Measurements from ENCODE around the gene STEAP3. TPM values are rescaled to one million over a fixed set of nuclear protein-coding genes. Genes with fewer than 3 reads are reported as not detected.

STEAP3 gene
- total RNA-seq, 1 experiment from 2014 or later, result 15.4 TPM

- Histone ChIP-seq H3K4me1 (ENCODE audit: insufficient read depth, low read length) (peaks cover 2% of the 10 kb centered on the region), H3K14ac (ENCODE audit: insufficient read depth, low read length) (no peak overlapping the region), H2BK120ac (ENCODE audit: low read depth, low read length, poor library complexity, severe bottlenecking) (no peak overlapping the region), H3K23me2 (ENCODE audit: insufficient read length, low read depth, low read length, poor library complexity, severe bottlenecking) (no peaks in the 10 kb centered on the region), H3K79me2 (ENCODE audit: insufficient read depth, low read length) (no peaks in the 10 kb centered on the region), H3K9me3 (ENCODE audit: control insufficient read depth, low read depth, low read length) (no peaks in the 10 kb centered on the region), H4K8ac (replicated peaks; ENCODE audit: insufficient read length, low read depth, low read length) (no peak overlapping the region), H3K18ac (ENCODE audit: insufficient read length, low read depth, low read length) (no peak overlapping the region), H3K4ac (ENCODE audit: low read depth, low read length) (no peak overlapping the region), H2AFZ (ENCODE audit: low read length) (no peak overlapping the region), H4K91ac (ENCODE audit: insufficient read length, low read depth, low read length) (no peak overlapping the region), H4K5ac (ENCODE audit: insufficient read length, low read depth, low read length) (no peak overlapping the region), H2BK12ac (ENCODE audit: insufficient read length, low read depth, low read length) (no peak overlapping the region), H3K27ac (ENCODE audit: insufficient read length, low read depth, low read length) (no peak overlapping the region), H2BK20ac (ENCODE audit: low read depth, low read length, poor library complexity, severe bottlenecking) (no peak overlapping the region), H2BK5ac (ENCODE audit: insufficient read length, low read length) (no peak overlapping the region), H3K23ac (ENCODE audit: insufficient read length, low read depth, low read length) (no peak overlapping the region), H3T11ph (ENCODE audit: low read length) (no peak overlapping the region), H3K56ac (ENCODE audit: insufficient read length, low read depth, low read length) (no peak overlapping the region), H2AK5ac (ENCODE audit: insufficient read length, low read length) (no peak overlapping the region), H3K9ac (ENCODE audit: extremely low read depth, insufficient read length, low read length) (no peak overlapping the region), H2BK15ac (ENCODE audit: low read depth, low read length) (no peak overlapping the region), H3K27me3 (ENCODE audit: insufficient read depth, low read length) (no peaks in the 10 kb centered on the region), H3K4me2 (ENCODE audit: insufficient read depth, insufficient read length, low read length) (no peak overlapping the region), H4K20me1 (ENCODE audit: control insufficient read depth, insufficient read depth, insufficient read length) (no peaks in the 10 kb centered on the region), H3K79me1 (ENCODE audit: insufficient read depth, low read depth, low read length, poor library complexity, severe bottlenecking) (no peaks in the 10 kb centered on the region)
- TF ChIP-seq CTCF (conservative IDR thresholded peaks at IDR 0.05), result no peak
- Mint-ChIP-seq H3K4me3 (no peak overlapping the region), H3K9me3 (no peaks in the 10 kb centered on the region), H3K4me1 (peaks cover 2 to 9% of the 10 kb centered on the region in 2 experiments; a peak in 3 of 4 replicates), H3K36me3 (ENCODE audit: insufficient read depth in 1 of 3, low read depth in 3 of 3) (no peaks in the 10 kb centered on the region), H3K27ac (no peak overlapping the region), H3K27me3 (ENCODE audit: low read depth) (peaks cover 3% of the 10 kb centered on the region)
- no CpG with 5 or more reads among the region's 6 CpGs for WGBS (ENCODE audit: extremely low coverage, insufficient read length, low lambda C conversion rate)
- DNase-seq, result no peak
Observed at GRCh38 chr2:119204525-119204924, 19.1 kb upstream of the STEAP3 start.
